ENCODE data around the gene MYO9B. TPM values are rescaled to one million over a fixed set of nuclear protein-coding genes. Genes with fewer than 3 reads are reported as not detected.
A peak's percentile ranks its signal among the peaks of the same experiment; 100 is the strongest.

MYO9B gene
- total and polyA plus RNA-seq, 2 of the 13 experiments (the other 11 are each of a cell fraction or from before 2014, with no cell fraction given) = 18.0 to 18.3 TPM

DNA sequence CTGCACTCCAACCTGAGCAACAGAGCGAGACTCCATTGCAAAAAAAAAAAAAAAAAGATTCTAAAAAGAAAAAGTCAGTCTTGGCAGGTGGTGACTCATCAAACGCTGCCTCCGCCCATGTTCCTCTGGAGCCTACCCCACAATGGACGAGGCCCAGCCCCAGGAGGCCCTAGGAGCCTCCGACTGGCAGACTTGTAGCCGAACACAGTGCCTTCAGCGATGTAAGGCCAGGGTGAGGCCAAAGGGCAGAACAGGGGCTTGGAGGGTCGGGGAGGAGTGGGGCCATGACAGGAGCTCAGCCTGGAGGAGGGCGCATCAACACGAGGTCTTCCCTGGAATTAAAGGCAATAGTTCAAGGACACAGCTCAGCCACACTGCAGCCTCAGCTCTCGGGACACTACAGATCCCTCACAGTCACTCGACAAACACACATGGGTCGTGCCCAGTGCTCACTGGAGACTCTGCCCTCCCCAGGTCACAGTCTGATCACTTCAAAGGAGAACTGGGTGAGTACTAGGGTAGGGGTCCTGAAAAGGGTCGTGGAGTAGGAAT, 144.7 kb downstream of the MYO9B start (continued):
- TF ChIP-seq, protein P1, sequence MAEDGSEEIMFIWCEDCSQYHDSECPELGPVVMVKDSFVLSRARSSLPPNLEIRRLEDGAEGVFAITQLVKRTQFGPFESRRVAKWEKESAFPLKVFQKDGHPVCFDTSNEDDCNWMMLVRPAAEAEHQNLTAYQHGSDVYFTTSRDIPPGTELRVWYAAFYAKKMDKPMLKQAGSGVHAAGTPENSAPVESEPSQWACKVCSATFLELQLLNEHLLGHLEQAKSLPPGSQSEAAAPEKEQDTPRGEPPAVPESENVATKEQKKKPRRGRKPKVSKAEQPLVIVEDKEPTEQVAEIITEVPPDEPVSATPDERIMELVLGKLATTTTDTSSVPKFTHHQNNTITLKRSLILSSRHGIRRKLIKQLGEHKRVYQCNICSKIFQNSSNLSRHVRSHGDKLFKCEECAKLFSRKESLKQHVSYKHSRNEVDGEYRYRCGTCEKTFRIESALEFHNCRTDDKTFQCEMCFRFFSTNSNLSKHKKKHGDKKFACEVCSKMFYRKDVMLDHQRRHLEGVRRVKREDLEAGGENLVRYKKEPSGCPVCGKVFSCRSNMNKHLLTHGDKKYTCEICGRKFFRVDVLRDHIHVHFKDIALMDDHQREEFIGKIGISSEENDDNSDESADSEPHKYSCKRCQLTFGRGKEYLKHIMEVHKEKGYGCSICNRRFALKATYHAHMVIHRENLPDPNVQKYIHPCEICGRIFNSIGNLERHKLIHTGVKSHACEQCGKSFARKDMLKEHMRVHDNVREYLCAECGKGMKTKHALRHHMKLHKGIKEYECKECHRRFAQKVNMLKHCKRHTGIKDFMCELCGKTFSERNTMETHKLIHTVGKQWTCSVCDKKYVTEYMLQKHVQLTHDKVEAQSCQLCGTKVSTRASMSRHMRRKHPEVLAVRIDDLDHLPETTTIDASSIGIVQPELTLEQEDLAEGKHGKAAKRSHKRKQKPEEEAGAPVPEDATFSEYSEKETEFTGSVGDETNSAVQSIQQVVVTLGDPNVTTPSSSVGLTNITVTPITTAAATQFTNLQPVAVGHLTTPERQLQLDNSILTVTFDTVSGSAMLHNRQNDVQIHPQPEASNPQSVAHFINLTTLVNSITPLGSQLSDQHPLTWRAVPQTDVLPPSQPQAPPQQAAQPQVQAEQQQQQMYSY (CRISPR knock-in tag; IDR thresholded peaks at IDR 0.05) = no peak
- no peak for TF ChIP-seq MATR3 (CRISPR knock-in tag; IDR thresholded peaks at IDR 0.05)
- TF ChIP-seq, protein P2, sequence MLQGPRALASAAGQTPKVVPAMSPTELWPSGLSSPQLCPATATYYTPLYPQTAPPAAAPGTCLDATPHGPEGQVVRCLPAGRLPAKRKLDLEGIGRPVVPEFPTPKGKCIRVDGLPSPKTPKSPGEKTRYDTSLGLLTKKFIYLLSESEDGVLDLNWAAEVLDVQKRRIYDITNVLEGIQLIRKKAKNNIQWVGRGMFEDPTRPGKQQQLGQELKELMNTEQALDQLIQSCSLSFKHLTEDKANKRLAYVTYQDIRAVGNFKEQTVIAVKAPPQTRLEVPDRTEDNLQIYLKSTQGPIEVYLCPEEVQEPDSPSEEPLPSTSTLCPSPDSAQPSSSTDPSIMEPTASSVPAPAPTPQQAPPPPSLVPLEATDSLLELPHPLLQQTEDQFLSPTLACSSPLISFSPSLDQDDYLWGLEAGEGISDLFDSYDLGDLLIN (CRISPR knock-in tag; IDR thresholded peaks at IDR 0.05; ENCODE audit: borderline replicate concordance) = no peak
- no peak for TF ChIP-seq ZNF343 (CRISPR knock-in tag; IDR thresholded peaks at IDR 0.05)
- TF ChIP-seq HDAC1 (CRISPR knock-in tag; IDR thresholded peaks at IDR 0.05) = 0 out of 2 replicates have a peak, but pooled peaks have one; percentile 32
- TF ChIP-seq ATAD3A (CRISPR knock-in tag; IDR thresholded peaks at IDR 0.05) = no peak
- TF ChIP-seq GABPB1 (CRISPR knock-in tag; IDR thresholded peaks at IDR 0.05) = peak; percentile 27; the same call in 1 of the 2 replicates
- TF ChIP-seq NFYC (CRISPR knock-in tag; IDR thresholded peaks at IDR 0.05) = no peak
- TF ChIP-seq, protein P3, sequence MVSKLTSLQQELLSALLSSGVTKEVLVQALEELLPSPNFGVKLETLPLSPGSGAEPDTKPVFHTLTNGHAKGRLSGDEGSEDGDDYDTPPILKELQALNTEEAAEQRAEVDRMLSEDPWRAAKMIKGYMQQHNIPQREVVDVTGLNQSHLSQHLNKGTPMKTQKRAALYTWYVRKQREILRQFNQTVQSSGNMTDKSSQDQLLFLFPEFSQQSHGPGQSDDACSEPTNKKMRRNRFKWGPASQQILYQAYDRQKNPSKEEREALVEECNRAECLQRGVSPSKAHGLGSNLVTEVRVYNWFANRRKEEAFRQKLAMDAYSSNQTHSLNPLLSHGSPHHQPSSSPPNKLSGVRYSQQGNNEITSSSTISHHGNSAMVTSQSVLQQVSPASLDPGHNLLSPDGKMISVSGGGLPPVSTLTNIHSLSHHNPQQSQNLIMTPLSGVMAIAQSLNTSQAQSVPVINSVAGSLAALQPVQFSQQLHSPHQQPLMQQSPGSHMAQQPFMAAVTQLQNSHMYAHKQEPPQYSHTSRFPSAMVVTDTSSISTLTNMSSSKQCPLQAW (CRISPR knock-in tag; IDR thresholded peaks at IDR 0.05) = no peak
- no peak for TF ChIP-seq KAT7 (CRISPR knock-in tag; IDR thresholded peaks at IDR 0.05; ENCODE audit: borderline replicate concordance)
- TF ChIP-seq GPN1 (CRISPR knock-in tag; IDR thresholded peaks at IDR 0.05; ENCODE audit: borderline replicate concordance) = no peak
- no peak for TF ChIP-seq ZNF335 (CRISPR knock-in tag; IDR thresholded peaks at IDR 0.05)
- no peak for TF ChIP-seq ZNF674 (CRISPR knock-in tag; IDR thresholded peaks at IDR 0.05; ENCODE audit: low read depth)
- TF ChIP-seq, protein P4, sequence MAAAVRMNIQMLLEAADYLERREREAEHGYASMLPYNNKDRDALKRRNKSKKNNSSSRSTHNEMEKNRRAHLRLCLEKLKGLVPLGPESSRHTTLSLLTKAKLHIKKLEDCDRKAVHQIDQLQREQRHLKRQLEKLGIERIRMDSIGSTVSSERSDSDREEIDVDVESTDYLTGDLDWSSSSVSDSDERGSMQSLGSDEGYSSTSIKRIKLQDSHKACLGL (CRISPR knock-in tag; IDR thresholded peaks at IDR 0.05) = no peak
- TF ChIP-seq KDM6A (CRISPR knock-in tag; IDR thresholded peaks at IDR 0.05; ENCODE audit: low read depth) = no peak
- TF ChIP-seq ZNF17 (CRISPR knock-in tag; IDR thresholded peaks at IDR 0.05) = no peak
- no peak for TF ChIP-seq SAFB2 (CRISPR knock-in tag; IDR thresholded peaks at IDR 0.05; ENCODE audit: borderline replicate concordance, low read depth)
- no peak for TF ChIP-seq SP1 (IDR thresholded peaks at IDR 0.05)
- no peak for TF ChIP-seq SP1 (CRISPR knock-in tag; IDR thresholded peaks at IDR 0.05)
- TF ChIP-seq KLF13 (CRISPR knock-in tag; IDR thresholded peaks at IDR 0.05) = no peak
- TF ChIP-seq ZNF468 (CRISPR knock-in tag; IDR thresholded peaks at IDR 0.05) = no peak
- no peak for TF ChIP-seq ZNF564 (CRISPR knock-in tag; IDR thresholded peaks at IDR 0.05)
- no peak for TF ChIP-seq TBX2 (CRISPR knock-in tag; IDR thresholded peaks at IDR 0.05; ENCODE audit: borderline replicate concordance)
- TF ChIP-seq, protein P5, sequence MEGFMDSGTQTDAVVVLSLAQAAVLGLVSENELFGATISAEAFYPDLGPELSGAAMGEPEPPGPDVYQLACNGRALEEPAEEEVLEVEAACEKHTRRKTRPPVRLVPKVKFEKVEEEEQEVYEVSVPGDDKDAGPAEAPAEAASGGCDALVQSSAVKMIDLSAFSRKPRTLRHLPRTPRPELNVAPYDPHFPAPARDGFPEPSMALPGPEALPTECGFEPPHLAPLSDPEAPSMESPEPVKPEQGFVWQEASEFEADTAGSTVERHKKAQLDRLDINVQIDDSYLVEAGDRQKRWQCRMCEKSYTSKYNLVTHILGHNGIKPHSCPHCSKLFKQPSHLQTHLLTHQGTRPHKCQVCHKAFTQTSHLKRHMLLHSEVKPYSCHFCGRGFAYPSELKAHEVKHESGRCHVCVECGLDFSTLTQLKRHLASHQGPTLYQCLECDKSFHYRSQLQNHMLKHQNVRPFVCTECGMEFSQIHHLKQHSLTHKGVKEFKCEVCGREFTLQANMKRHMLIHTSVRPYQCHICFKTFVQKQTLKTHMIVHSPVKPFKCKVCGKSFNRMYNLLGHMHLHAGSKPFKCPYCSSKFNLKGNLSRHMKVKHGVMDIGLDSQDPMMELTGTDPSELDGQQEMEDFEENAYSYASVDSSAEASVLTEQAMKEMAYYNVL (CRISPR knock-in tag; IDR thresholded peaks at IDR 0.05; ENCODE audit: borderline replicate concordance) = no peak
